H1 (cell line): ENCODE data around the gene TMEM125. TPM values are rescaled to one million over a fixed set of nuclear protein-coding genes. Genes with fewer than 3 reads are reported as not detected.

Experiments used
- CBX5 ChIP-seq: fragments of 300-800, 300-1000 bp; sonication (generic); IDR thresholded peaks from 2 replicates; pipeline ENCODE4 v1.7.1; 2016; ENCODE audit warnings: antibody characterized with exemption, low read length, low read depth
- CHD7 ChIP-seq: fragments of 300-600 bp; sonication (generic); IDR thresholded peaks from 2 replicates; pipeline ENCODE4 v1.7.1; 2012; ENCODE audit warnings: low read length, moderate library complexity, mild to moderate bottlenecking, inconsistent platforms; ENCODE audit not compliant: insufficient replicate concordance
- SIN3A ChIP-seq, 2 experiments: IDR thresholded peaks in 1 of 2; conservative IDR thresholded peaks in 1 of 2; 2 replicates each; pipeline ENCODE4 v1.6.1; 2011 to 2012; ENCODE audit warnings: low read length in 2 of 2, improper control_type of control experiment in 1 of 2, low read depth in 1 of 2, mild to moderate bottlenecking in 1 of 2
- polyA plus RNA-seq, 7 experiments: library from polyadenylated mRNA; depleted of rRNA in 3 of 7; stranded (reverse) in 5 of 7; unstranded in 2 of 7; fragments of >200 nt in 5 of 7; fragments of 200-250 nt in 2 of 7; gene quantifications; 1 replicate in 5 of 7; 2 replicates in 1 of 7; 4 replicates in 1 of 7; pipeline versions ENCODE4 v1.2.1 to v1.2.3, GENCODE V29; 2011 to 2013; ENCODE audit warnings: missing spikeins in 2 of 7, mixed read lengths in 2 of 7
- total RNA-seq: library from RNA; stranded (reverse); fragmentation: NEBNext Ultra II Directional; extraction: Animal tissue kit (Norgen Biotek cat#: 25700); gene quantifications from 2 replicates; pipeline ENCODE4 v1.2.1, GENCODE V29; 2021

TMEM125 gene
- total and polyA plus RNA-seq, 2 of the 8 experiments (the other 6 are each of a cell fraction or from before 2014, with no cell fraction given): 26.5 to 46.7 TPM

GRCh38 chr1:43304314-43304681 lies 34.5 kb downstream of the TMEM125 start (continued):
- no peak for TF ChIP-seq CHD7
- no peak for TF ChIP-seq SIN3A (conservative IDR thresholded peaks at IDR 0.05 in 1 of 2, IDR thresholded peaks at IDR 0.05 in 1 of 2; ENCODE audit: low read depth in 1 of 2, low read length in 2 of 2)
- TF ChIP-seq CBX5: no peak
